Fibroblast of villous mesenchyme (primary cell): ENCODE results near the gene MYH10. TPM values are rescaled to one million over a fixed set of nuclear protein-coding genes. Genes with fewer than 3 reads are reported as not detected.

Experiments used
- DNase-seq: peaks from one replicate; pipeline ENCODE4 v3.0.0-alpha.2; 2010; ENCODE audit warnings: low read depth
- H3K4me3 ChIP-seq: 2 replicates; pipeline ENCODE4 v1.5.1; 2011; ENCODE audit warnings: low read depth, mild to moderate bottlenecking, low read length
- CTCF ChIP-seq: IDR thresholded peaks from 2 replicates; pipeline ENCODE4 v1.5.1; 2012; ENCODE audit warnings: low read depth, mild to moderate bottlenecking, low read length; ENCODE audit not compliant: insufficient read depth
- total RNA-seq: library from RNA; depleted of rRNA; stranded (reverse); fragments of >200 nt; gene quantifications from 2 replicates; pipeline ENCODE4 v1.2.3, GENCODE V29; 2012

The MYH10 gene
- total RNA-seq, 1 donor: 94.1 TPM

DNA sequence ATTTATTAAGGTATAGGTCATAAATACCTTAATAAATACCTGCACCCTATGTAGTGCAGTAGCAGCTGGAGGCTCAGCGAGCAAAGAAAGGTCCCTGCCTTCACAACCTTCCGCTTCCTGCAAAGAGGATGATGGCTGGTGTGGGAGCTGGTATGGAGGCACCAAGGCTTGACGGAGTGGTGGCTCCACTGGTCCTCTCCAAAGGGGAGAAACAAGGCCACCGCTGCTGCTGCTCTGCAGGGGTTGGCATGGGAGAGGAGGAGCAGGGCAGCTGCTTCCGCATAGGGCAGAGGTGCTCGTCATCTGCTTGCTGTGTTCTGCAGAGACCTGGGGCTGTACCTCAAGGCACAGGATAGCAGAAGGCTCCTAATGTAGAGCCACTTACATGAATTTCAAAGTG is 142.0 kb downstream of the MYH10 start:
- no peak overlapping the region for H3K4me3 ChIP-seq
- no peak for DNase-seq
- TF ChIP-seq CTCF: no peak

DNA sequence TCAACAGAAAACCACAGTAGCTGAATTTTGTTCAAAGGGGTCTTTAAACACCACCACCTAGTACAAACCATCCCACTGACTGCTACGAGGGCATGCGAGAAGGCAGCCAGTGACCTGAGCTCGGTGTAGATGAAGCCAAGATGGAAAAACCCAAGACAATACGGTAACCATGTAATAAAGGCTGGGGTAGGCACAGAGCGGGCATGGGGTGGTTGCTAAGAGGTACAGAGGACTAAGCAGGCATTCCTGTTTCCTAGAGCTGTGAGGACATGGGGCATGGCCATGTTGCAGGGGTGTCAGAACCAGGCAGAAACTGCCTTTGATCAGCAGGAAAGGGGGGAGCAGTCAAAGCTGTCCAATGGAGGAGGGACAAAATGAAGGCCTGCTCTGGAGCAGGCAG is 142.8 kb downstream of the MYH10 start:
- TF ChIP-seq CTCF: no peak
- H3K4me3 ChIP-seq: no peak overlapping the region

DNA sequence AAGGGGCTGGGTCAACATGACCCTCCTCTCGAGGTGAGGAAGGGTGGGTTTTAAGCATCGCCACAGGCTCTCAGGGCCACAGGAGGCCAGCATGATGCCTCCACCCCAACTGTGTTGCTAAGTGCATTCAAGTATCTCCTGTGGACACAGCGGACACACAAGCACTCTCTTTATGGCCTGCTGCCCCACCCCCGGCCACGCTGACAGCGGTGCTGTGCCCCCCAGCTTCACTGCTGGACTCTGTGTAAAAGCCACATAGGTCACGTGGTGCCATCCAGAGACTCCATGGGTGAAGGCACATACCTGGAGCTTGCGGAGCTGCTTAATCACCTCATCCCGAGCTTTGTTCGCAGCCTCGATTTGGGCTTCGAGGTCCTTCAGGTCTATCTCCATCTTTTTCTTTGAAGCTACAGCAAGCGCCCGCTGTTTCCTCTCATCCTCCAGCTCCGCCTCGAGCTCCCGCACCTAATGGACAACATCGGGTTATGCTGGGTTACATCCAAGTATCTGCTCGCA is 143.3 kb downstream of the MYH10 start:
- no peak overlapping the region for H3K4me3 ChIP-seq
- no peak for TF ChIP-seq CTCF
- no peak for DNase-seq

More for the DNA sequence above, 142.8 kb downstream of the MYH10 start:
- DNase-seq: no peak

GRCh38 chr17:8485491-8485890 is 145.0 kb downstream of the MYH10 start:
- no peak for DNase-seq
- TF ChIP-seq CTCF: no peak
- no peak overlapping the region for H3K4me3 ChIP-seq

DNA sequence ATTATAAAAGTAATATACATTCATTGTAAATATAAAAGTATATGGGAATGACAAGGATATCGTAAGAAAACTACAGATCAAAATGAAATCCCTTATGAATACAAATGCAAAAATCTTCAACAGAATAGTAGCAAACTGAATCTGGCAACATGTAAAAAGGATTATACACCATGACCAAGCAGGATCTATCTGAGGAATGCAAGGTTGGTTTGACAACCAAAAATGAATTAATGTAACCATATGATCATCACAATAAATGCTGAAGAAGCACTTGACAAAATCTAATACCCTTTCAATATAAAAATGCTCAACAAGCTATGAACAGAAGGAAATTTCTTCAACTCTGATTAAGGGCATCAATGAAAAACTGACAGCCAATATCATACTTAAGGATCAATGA is 146.1 kb downstream of the MYH10 start:
- no peak overlapping the region for H3K4me3 ChIP-seq
- TF ChIP-seq CTCF: no peak
- DNase-seq: no peak

GRCh38 chr17:8482546-8482945 is 148.0 kb downstream of the MYH10 start:
- H3K4me3 ChIP-seq: no peak overlapping the region
- no peak for TF ChIP-seq CTCF
- no peak for DNase-seq

DNA sequence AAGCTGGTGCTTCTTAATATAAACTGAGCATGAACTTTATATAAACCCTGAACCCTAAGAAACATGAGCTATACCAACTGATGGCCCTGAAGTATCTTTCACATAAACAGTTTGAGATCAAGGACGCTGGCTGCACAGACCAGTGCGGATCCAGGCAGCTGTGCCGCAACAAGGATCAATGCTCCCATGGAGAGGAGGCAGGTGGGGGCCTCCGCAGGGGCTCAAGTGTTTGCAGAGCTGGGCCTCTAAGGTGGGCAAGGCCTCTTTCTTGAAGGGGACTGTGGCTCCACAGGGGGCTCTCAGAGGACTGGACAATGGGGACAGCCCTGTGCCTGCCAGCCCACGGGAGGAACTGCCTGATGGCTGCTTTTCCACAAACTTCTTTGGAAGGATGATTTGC is 148.8 kb downstream of the MYH10 start:
- DNase-seq: no peak
- H3K4me3 ChIP-seq: no peak overlapping the region
- TF ChIP-seq CTCF: no peak
